Measurements from ENCODE around the gene ENOX1.
A peak's percentile ranks its signal among the peaks of the same experiment; 100 is the strongest.

Gene ENOX1

DNA sequence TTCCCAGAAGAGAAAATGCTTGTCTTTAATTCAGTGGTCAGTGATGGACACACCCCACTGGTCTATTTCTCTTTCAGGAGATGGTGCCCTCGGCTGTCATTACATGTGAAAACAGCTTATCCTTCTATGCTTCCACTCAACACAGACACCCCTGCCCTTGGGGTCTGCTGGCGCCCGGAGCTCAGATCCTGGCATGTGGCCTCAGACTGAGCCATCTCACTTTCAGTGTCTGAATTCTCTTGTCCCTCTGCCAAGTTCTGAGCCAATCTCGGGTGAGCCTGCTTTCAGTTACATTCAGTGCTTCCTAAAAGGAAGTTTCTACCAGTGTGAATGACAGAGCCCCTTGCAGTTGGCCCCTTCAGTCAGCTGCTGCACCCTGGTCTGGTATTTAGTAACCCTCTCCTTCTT is 469.8 kb downstream of the ENOX1 start:
- Mint-ChIP-seq H3K27me3 (ENCODE audit: low read depth) (peaks cover 4% of the 10 kb centered on the region), H3K9me3 (no peaks in the 10 kb centered on the region), H3K27ac (peak overlapping the region; percentile 81 to 95 (median 83)), H3K4me3 (peak overlapping the region in 2 of 3 experiments; percentile 1 to 16), H3K4me1 (peaks cover 45% of the 10 kb centered on the region), H3K36me3 (ENCODE audit: low read depth) (no peaks in the 10 kb centered on the region)
- TF ChIP-seq, protein P1, sequence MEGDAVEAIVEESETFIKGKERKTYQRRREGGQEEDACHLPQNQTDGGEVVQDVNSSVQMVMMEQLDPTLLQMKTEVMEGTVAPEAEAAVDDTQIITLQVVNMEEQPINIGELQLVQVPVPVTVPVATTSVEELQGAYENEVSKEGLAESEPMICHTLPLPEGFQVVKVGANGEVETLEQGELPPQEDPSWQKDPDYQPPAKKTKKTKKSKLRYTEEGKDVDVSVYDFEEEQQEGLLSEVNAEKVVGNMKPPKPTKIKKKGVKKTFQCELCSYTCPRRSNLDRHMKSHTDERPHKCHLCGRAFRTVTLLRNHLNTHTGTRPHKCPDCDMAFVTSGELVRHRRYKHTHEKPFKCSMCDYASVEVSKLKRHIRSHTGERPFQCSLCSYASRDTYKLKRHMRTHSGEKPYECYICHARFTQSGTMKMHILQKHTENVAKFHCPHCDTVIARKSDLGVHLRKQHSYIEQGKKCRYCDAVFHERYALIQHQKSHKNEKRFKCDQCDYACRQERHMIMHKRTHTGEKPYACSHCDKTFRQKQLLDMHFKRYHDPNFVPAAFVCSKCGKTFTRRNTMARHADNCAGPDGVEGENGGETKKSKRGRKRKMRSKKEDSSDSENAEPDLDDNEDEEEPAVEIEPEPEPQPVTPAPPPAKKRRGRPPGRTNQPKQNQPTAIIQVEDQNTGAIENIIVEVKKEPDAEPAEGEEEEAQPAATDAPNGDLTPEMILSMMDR (IDR thresholded peaks at IDR 0.05; ENCODE audit: unreplicated experiment in 3 of 3) = no peak

DNA sequence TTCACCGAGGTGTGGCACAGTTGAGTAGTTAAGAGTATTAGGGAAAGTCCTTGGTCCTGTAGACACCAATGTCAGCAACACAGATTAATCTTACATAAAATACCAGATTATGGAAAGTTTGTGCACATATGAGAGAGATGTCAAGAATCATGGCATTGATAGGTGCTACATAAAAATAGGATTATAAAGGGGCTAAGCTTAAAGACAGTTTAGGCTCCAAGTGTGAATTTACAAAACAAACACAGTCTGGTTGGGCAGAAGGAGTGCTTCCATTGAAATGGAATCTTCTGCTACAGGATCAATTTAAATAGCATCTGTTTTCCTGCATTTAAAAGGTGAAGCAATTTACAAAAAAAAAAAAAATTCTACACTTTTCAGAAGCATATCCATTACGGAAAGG is 470.5 kb downstream of the ENOX1 start:
- no peaks in the 10 kb centered on the region for H3K9me3 Mint-ChIP-seq
- peaks cover 45% of the 10 kb centered on the region for H3K4me1 Mint-ChIP-seq
- H3K4me3 Mint-ChIP-seq = no peak overlapping the region
- H3K27me3 Mint-ChIP-seq (ENCODE audit: low read depth) = peaks cover 9% of the 10 kb centered on the region
- H3K36me3 Mint-ChIP-seq (ENCODE audit: low read depth) = no peaks in the 10 kb centered on the region
- TF ChIP-seq, protein P1 (IDR thresholded peaks at IDR 0.05; ENCODE audit: unreplicated experiment in 3 of 3) = no peak
- peak overlapping the region in 2 of 3 experiments; percentile 13 to 81 for H3K27ac Mint-ChIP-seq

- H3K9me3 Mint-ChIP-seq = no peaks in the 10 kb centered on the region
- H3K27me3 Mint-ChIP-seq (ENCODE audit: low read depth) = peaks cover 5% of the 10 kb centered on the region
- no peaks in the 10 kb centered on the region for H3K36me3 Mint-ChIP-seq (ENCODE audit: low read depth)
- peaks cover 41% of the 10 kb centered on the region for H3K4me1 Mint-ChIP-seq
- TF ChIP-seq, protein P1 (IDR thresholded peaks at IDR 0.05; ENCODE audit: unreplicated experiment in 3 of 3) = no peak
- peak overlapping the region in 2 of 3 experiments; percentile 13 to 81 for H3K27ac Mint-ChIP-seq
- H3K4me3 Mint-ChIP-seq = no peak overlapping the region
Measured at GRCh38 chr13:43315522-43315921, 471.2 kb downstream of the ENOX1 start.

DNA sequence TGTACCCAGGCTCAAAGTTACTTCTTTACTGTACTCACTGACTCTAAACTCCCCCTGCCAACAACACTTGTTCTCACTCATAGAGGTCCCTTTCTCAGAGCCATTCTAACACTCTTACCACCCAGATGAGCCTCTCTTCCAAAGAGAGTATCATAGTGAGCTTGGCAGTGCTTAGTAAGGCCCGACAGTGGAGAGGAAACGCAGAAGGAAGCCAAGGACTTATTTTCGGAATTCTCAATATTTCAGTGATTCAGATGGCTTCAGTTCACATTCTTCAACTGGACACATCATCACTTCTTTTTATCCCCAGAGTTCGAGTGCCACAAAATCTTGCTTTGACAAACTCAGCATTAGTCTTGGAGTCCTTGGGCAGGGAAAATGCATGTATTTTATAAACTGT is 477.5 kb downstream of the ENOX1 start:
- TF ChIP-seq, protein P1 (IDR thresholded peaks at IDR 0.05; ENCODE audit: unreplicated experiment in 3 of 3) = no peak
- H3K4me1 Mint-ChIP-seq = peaks cover 32% of the 10 kb centered on the region
- peaks cover 5% of the 10 kb centered on the region for H3K27me3 Mint-ChIP-seq (ENCODE audit: low read depth)
- H3K27ac Mint-ChIP-seq = no peak overlapping the region
- no peaks in the 10 kb centered on the region for H3K9me3 Mint-ChIP-seq
- H3K36me3 Mint-ChIP-seq (ENCODE audit: low read depth) = no peaks in the 10 kb centered on the region
- no peak overlapping the region for H3K4me3 Mint-ChIP-seq

- Mint-ChIP-seq H3K27ac (peak overlapping the region; percentile 40 to 74 (median 55)), H3K4me1 (peaks cover 37% of the 10 kb centered on the region), H3K27me3 (ENCODE audit: low read depth) (peaks cover 5% of the 10 kb centered on the region), H3K36me3 (ENCODE audit: low read depth) (no peaks in the 10 kb centered on the region), H3K4me3 (peak overlapping the region in 1 of 3 experiments; percentile 0), H3K9me3 (no peaks in the 10 kb centered on the region)
- TF ChIP-seq, protein P1 (IDR thresholded peaks at IDR 0.05; ENCODE audit: unreplicated experiment in 3 of 3) = no peak
Measured at GRCh38 chr13:43307921-43308433, 478.8 kb downstream of the ENOX1 start.

GRCh38 chr13:43307221-43307920 is 479.4 kb downstream of the ENOX1 start:
- TF ChIP-seq, protein P1 (IDR thresholded peaks at IDR 0.05; ENCODE audit: unreplicated experiment in 3 of 3) = no peak
- peak overlapping the region in 1 of 3 experiments; percentile 3 for H3K4me3 Mint-ChIP-seq
- peak overlapping the region; percentile 40 to 74 (median 55) for H3K27ac Mint-ChIP-seq
- H3K36me3 Mint-ChIP-seq (ENCODE audit: low read depth) = no peaks in the 10 kb centered on the region
- peaks cover 5% of the 10 kb centered on the region for H3K27me3 Mint-ChIP-seq (ENCODE audit: low read depth)
- H3K4me1 Mint-ChIP-seq = peaks cover 43% of the 10 kb centered on the region
- H3K9me3 Mint-ChIP-seq = no peaks in the 10 kb centered on the region
